ENCODE results near the gene PPP1R16B. TPM values are rescaled to one million over a fixed set of nuclear protein-coding genes. Genes with fewer than 3 reads are reported as not detected.
A peak's percentile ranks its signal among the peaks of the same experiment; 100 is the strongest.

Gene PPP1R16B
- total and polyA plus RNA-seq, 2 experiments from 2014 or later: 0.15 TPM; not detected in 1

- Histone ChIP-seq H3K36me3 (no peaks in the 10 kb centered on the region), H3K4me1 (ENCODE audit: low read depth) (no peaks in the 10 kb centered on the region), H3K27ac (no peak overlapping the region), H3K9me3 (ENCODE audit: low read depth) (no peaks in the 10 kb centered on the region), H3K27me3 (no peaks in the 10 kb centered on the region), H3K4me3 (no peak overlapping the region)
- no peak for DNase-seq (ENCODE audit: low read depth in 1 of 2, low spot score in 1 of 2)
- TF ChIP-seq, protein P1, sequence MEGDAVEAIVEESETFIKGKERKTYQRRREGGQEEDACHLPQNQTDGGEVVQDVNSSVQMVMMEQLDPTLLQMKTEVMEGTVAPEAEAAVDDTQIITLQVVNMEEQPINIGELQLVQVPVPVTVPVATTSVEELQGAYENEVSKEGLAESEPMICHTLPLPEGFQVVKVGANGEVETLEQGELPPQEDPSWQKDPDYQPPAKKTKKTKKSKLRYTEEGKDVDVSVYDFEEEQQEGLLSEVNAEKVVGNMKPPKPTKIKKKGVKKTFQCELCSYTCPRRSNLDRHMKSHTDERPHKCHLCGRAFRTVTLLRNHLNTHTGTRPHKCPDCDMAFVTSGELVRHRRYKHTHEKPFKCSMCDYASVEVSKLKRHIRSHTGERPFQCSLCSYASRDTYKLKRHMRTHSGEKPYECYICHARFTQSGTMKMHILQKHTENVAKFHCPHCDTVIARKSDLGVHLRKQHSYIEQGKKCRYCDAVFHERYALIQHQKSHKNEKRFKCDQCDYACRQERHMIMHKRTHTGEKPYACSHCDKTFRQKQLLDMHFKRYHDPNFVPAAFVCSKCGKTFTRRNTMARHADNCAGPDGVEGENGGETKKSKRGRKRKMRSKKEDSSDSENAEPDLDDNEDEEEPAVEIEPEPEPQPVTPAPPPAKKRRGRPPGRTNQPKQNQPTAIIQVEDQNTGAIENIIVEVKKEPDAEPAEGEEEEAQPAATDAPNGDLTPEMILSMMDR (IDR thresholded peaks at IDR 0.05; ENCODE audit: low read depth, low read length): no peak
Measured at GRCh38 chr20:38882600-38882999, 77.1 kb downstream of the PPP1R16B start.

GRCh38 chr20:38883081-38883980 lies 77.8 kb downstream of the PPP1R16B start:
- DNase-seq (ENCODE audit: low read depth in 1 of 2, low spot score in 1 of 2): peak in 1 of 2 donors; percentile 36
- Histone ChIP-seq H3K27ac (no peak overlapping the region), H3K4me3 (no peak overlapping the region), H3K27me3 (no peaks in the 10 kb centered on the region), H3K36me3 (no peaks in the 10 kb centered on the region), H3K4me1 (ENCODE audit: low read depth) (no peaks in the 10 kb centered on the region), H3K9me3 (ENCODE audit: low read depth) (no peaks in the 10 kb centered on the region)
- TF ChIP-seq, protein P1 (IDR thresholded peaks at IDR 0.05; ENCODE audit: low read depth, low read length): no peak

GRCh38 chr20:38883981-38884733 lies 78.7 kb downstream of the PPP1R16B start:
- DNase-seq (ENCODE audit: low read depth in 1 of 2, low spot score in 1 of 2): no peak
- Histone ChIP-seq H3K27ac (no peak overlapping the region), H3K4me3 (no peak overlapping the region), H3K9me3 (ENCODE audit: low read depth) (no peaks in the 10 kb centered on the region), H3K27me3 (no peaks in the 10 kb centered on the region), H3K4me1 (ENCODE audit: low read depth) (no peaks in the 10 kb centered on the region), H3K36me3 (no peaks in the 10 kb centered on the region)
- TF ChIP-seq, protein P1 (IDR thresholded peaks at IDR 0.05; ENCODE audit: low read depth, low read length): no peak

DNA sequence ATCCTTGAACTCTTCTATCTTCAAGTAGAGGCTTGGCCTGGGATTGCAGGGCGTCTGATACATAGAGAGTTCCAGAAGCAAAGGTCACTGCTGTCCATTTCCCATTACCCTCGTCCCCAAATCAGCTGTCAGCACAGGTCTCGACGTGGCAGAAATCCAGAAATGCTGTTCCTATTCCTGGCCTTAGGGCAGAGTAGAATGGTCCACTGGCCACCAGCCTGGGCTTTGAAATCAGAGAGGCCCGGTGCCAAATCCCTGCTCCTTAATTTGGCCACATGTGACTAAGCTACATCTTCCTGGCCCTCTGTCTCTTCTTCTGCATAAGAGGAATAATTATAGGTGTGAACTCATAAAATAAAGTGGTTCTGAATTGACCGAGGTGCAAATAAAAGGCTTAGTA lies 79.9 kb downstream of the PPP1R16B start:
- no peaks in the 10 kb centered on the region for H3K4me1 ChIP-seq (ENCODE audit: low read depth)
- no peaks in the 10 kb centered on the region for H3K36me3 ChIP-seq
- TF ChIP-seq, protein P1 (IDR thresholded peaks at IDR 0.05; ENCODE audit: low read depth, low read length): no peak
- no peaks in the 10 kb centered on the region for H3K27me3 ChIP-seq
- no peak for DNase-seq (ENCODE audit: low read depth in 1 of 2, low spot score in 1 of 2)
- H3K4me3 ChIP-seq: no peak overlapping the region
- no peaks in the 10 kb centered on the region for H3K9me3 ChIP-seq (ENCODE audit: low read depth)
- no peak overlapping the region for H3K27ac ChIP-seq

DNA sequence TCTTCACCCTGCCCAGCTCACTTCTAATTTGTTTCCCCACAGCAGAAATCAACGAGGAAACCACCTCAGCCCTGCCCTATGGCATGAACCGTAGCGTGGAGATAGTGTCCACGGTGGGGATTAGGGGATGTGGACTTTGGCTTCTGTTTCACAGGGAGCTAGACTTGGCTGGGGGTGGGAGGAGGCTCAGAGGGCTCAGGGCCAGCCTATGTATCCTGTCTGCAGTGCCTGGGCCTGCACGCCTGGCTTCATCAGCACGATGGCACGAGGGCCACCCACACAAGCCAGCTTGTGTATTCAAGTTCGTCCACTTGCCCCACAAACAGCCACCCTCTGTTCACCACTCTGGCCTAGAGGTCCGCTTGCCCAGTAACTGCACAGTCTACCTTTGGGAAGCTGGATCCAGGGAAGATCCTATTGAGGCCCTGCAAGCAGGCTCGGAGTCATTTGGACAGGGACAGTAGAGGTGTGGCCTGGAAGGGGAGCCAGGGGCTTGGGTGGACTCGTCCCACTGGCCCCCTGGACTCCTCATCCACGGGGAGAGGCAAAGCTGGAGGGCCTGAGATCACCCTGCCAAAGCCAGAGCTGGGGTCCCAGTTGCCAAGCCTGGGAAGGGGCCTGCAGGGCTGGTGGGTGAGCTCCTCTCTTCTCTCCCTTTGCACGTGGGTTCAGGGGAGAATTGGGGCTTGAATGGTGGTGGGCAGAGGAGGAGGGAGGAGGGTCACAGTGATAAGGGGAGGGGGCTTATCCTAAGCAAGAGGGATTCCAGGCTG lies 82.7 kb downstream of the PPP1R16B start:
- H3K36me3 ChIP-seq: no peaks in the 10 kb centered on the region
- no peaks in the 10 kb centered on the region for H3K9me3 ChIP-seq (ENCODE audit: low read depth)
- no peaks in the 10 kb centered on the region for H3K4me1 ChIP-seq (ENCODE audit: low read depth)
- H3K4me3 ChIP-seq: no peak overlapping the region
- no peak overlapping the region for H3K27ac ChIP-seq
- no peaks in the 10 kb centered on the region for H3K27me3 ChIP-seq
- DNase-seq (ENCODE audit: low read depth in 1 of 2, low spot score in 1 of 2): no peak
- TF ChIP-seq, protein P1 (IDR thresholded peaks at IDR 0.05; ENCODE audit: low read depth, low read length): no peak

Measured in cardiac muscle cell (in vitro differentiated cells and primary cell).